Measurements from ENCODE around the gene TNK2.
A peak's percentile ranks its signal among the peaks of the same experiment; 100 is the strongest.

The TNK2 gene

GRCh38 chr3:195896361-195897080 is 11.8 kb downstream of the TNK2 start:
- Histone ChIP-seq H3K27me3 (ENCODE audit: insufficient read depth, low read length) (peaks cover 5% of the 10 kb centered on the region; the same call in 1 of the 2 replicates), H3K4me3 (ENCODE audit: low read length) (peak overlapping the region; percentile 71), H3K36me3 (ENCODE audit: insufficient read depth, low read depth, low read length) (no peaks in the 10 kb centered on the region), H3K27ac (ENCODE audit: low read length) (no peak overlapping the region), H3K9me3 (ENCODE audit: insufficient read depth, low read depth, low read length) (no peaks in the 10 kb centered on the region), H3K4me1 (ENCODE audit: insufficient read depth, low read length) (peaks cover 21% of the 10 kb centered on the region), H3K9ac (ENCODE audit: low read depth, low read length) (peak overlapping the region; percentile 33; the same call in 1 of the 2 replicates)

GRCh38 chr3:195895861-195896360 is 12.4 kb downstream of the TNK2 start:
- H3K4me1 ChIP-seq (ENCODE audit: insufficient read depth, low read length): peaks cover 21% of the 10 kb centered on the region
- H3K27ac ChIP-seq (ENCODE audit: low read length): no peak overlapping the region
- H3K4me3 ChIP-seq (ENCODE audit: low read length): peak overlapping the region; percentile 71
- H3K9me3 ChIP-seq (ENCODE audit: insufficient read depth, low read depth, low read length): no peaks in the 10 kb centered on the region
- H3K36me3 ChIP-seq (ENCODE audit: insufficient read depth, low read depth, low read length): no peaks in the 10 kb centered on the region
- peaks cover 5% of the 10 kb centered on the region; the same call in 1 of the 2 replicates for H3K27me3 ChIP-seq (ENCODE audit: insufficient read depth, low read length)
- peak overlapping the region; percentile 33; the same call in 1 of the 2 replicates for H3K9ac ChIP-seq (ENCODE audit: low read depth, low read length)

- H3K9ac ChIP-seq (ENCODE audit: low read depth, low read length): peak overlapping the region; percentile 47; the same call in 1 of the 2 replicates
- peaks cover 5% of the 10 kb centered on the region; the same call in 1 of the 2 replicates for H3K27me3 ChIP-seq (ENCODE audit: insufficient read depth, low read length)
- H3K4me3 ChIP-seq (ENCODE audit: low read length): peak overlapping the region; percentile 71
- no peaks in the 10 kb centered on the region for H3K9me3 ChIP-seq (ENCODE audit: insufficient read depth, low read depth, low read length)
- H3K36me3 ChIP-seq (ENCODE audit: insufficient read depth, low read depth, low read length): no peaks in the 10 kb centered on the region
- peaks cover 21% of the 10 kb centered on the region for H3K4me1 ChIP-seq (ENCODE audit: insufficient read depth, low read length)
- no peak overlapping the region for H3K27ac ChIP-seq (ENCODE audit: low read length)
These were observed 13.1 kb downstream of the TNK2 start for GRCh38 chr3:195895078-195895860.

- Histone ChIP-seq H3K27me3 (ENCODE audit: insufficient read depth, low read length) (peaks cover 5% of the 10 kb centered on the region; the same call in 1 of the 2 replicates), H3K9me3 (ENCODE audit: insufficient read depth, low read depth, low read length) (no peaks in the 10 kb centered on the region), H3K4me3 (ENCODE audit: low read length) (no peak overlapping the region), H3K36me3 (ENCODE audit: insufficient read depth, low read depth, low read length) (no peaks in the 10 kb centered on the region), H3K27ac (ENCODE audit: low read length) (no peak overlapping the region), H3K9ac (ENCODE audit: low read depth, low read length) (no peak overlapping the region), H3K4me1 (ENCODE audit: insufficient read depth, low read length) (peaks cover 29% of the 10 kb centered on the region)
These were observed 14.4 kb downstream of the TNK2 start for GRCh38 chr3:195893916-195894465.

- Histone ChIP-seq H3K4me1 (ENCODE audit: insufficient read depth, low read length) (peaks cover 29% of the 10 kb centered on the region), H3K27ac (ENCODE audit: low read length) (no peak overlapping the region), H3K9ac (ENCODE audit: low read depth, low read length) (no peak overlapping the region), H3K36me3 (ENCODE audit: insufficient read depth, low read depth, low read length) (no peaks in the 10 kb centered on the region), H3K9me3 (ENCODE audit: insufficient read depth, low read depth, low read length) (no peaks in the 10 kb centered on the region), H3K27me3 (ENCODE audit: insufficient read depth, low read length) (peaks cover 5% of the 10 kb centered on the region; the same call in 1 of the 2 replicates), H3K4me3 (ENCODE audit: low read length) (no peak overlapping the region)
These were observed 14.8 kb downstream of the TNK2 start for GRCh38 chr3:195893516-195893915.

GRCh38 chr3:195893044-195893395 is 15.3 kb downstream of the TNK2 start:
- Histone ChIP-seq H3K27ac (ENCODE audit: low read length) (no peak overlapping the region), H3K9ac (ENCODE audit: low read depth, low read length) (no peak overlapping the region; the same call in 1 of the 2 replicates), H3K9me3 (ENCODE audit: insufficient read depth, low read depth, low read length) (no peaks in the 10 kb centered on the region), H3K4me1 (ENCODE audit: insufficient read depth, low read length) (peaks cover 25% of the 10 kb centered on the region), H3K36me3 (ENCODE audit: insufficient read depth, low read depth, low read length) (no peaks in the 10 kb centered on the region), H3K4me3 (ENCODE audit: low read length) (no peak overlapping the region), H3K27me3 (ENCODE audit: insufficient read depth, low read length) (peaks cover 5% of the 10 kb centered on the region; the same call in 1 of the 2 replicates)

- Histone ChIP-seq H3K27ac (ENCODE audit: low read length) (no peak overlapping the region), H3K36me3 (ENCODE audit: insufficient read depth, low read depth, low read length) (no peaks in the 10 kb centered on the region), H3K9ac (ENCODE audit: low read depth, low read length) (no peak overlapping the region; the same call in 1 of the 2 replicates), H3K9me3 (ENCODE audit: insufficient read depth, low read depth, low read length) (no peaks in the 10 kb centered on the region), H3K4me3 (ENCODE audit: low read length) (no peak overlapping the region), H3K4me1 (ENCODE audit: insufficient read depth, low read length) (peaks cover 25% of the 10 kb centered on the region), H3K27me3 (ENCODE audit: insufficient read depth, low read length) (peaks cover 5% of the 10 kb centered on the region; the same call in 1 of the 2 replicates)
These were observed 16.0 kb downstream of the TNK2 start for GRCh38 chr3:195892105-195893043.

GRCh38 chr3:195891431-195892104 is 16.8 kb downstream of the TNK2 start:
- Histone ChIP-seq H3K36me3 (ENCODE audit: insufficient read depth, low read depth, low read length) (no peaks in the 10 kb centered on the region), H3K9me3 (ENCODE audit: insufficient read depth, low read depth, low read length) (no peaks in the 10 kb centered on the region), H3K27ac (ENCODE audit: low read length) (no peak overlapping the region), H3K4me3 (ENCODE audit: low read length) (no peak overlapping the region), H3K9ac (ENCODE audit: low read depth, low read length) (no peak overlapping the region), H3K27me3 (ENCODE audit: insufficient read depth, low read length) (peaks cover 5% of the 10 kb centered on the region; the same call in 1 of the 2 replicates), H3K4me1 (ENCODE audit: insufficient read depth, low read length) (peaks cover 24% of the 10 kb centered on the region)

GRCh38 chr3:195889870-195890295 is 18.5 kb downstream of the TNK2 start:
- H3K4me1 ChIP-seq (ENCODE audit: insufficient read depth, low read length): peaks cover 31% of the 10 kb centered on the region
- H3K9ac ChIP-seq (ENCODE audit: low read depth, low read length): no peak overlapping the region

GRCh38 chr3:195888981-195889869 is 19.1 kb downstream of the TNK2 start:
- Histone ChIP-seq H3K27ac (ENCODE audit: low read length) (peak overlapping the region; percentile 83), H3K36me3 (ENCODE audit: insufficient read depth, low read depth, low read length) (no peaks in the 10 kb centered on the region), H3K4me3 (ENCODE audit: low read length) (no peak overlapping the region; the same call in 1 of the 2 replicates), H3K4me1 (ENCODE audit: insufficient read depth, low read length) (peaks cover 29% of the 10 kb centered on the region), H3K9ac (ENCODE audit: low read depth, low read length) (no peak overlapping the region), H3K27me3 (ENCODE audit: insufficient read depth, low read length) (no peaks in the 10 kb centered on the region), H3K9me3 (ENCODE audit: insufficient read depth, low read depth, low read length) (no peaks in the 10 kb centered on the region)

More at GRCh38 chr3:195889870-195890295, 18.5 kb downstream of the TNK2 start:
- Histone ChIP-seq H3K4me3 (ENCODE audit: low read length) (no peak overlapping the region; the same call in 1 of the 2 replicates), H3K27me3 (ENCODE audit: insufficient read depth, low read length) (no peaks in the 10 kb centered on the region; the same call in 1 of the 2 replicates), H3K9me3 (ENCODE audit: insufficient read depth, low read depth, low read length) (no peaks in the 10 kb centered on the region), H3K36me3 (ENCODE audit: insufficient read depth, low read depth, low read length) (no peaks in the 10 kb centered on the region), H3K27ac (ENCODE audit: low read length) (peak overlapping the region; percentile 83)
